ENCODE results near the gene ZNF212. TPM values are rescaled to one million over a fixed set of nuclear protein-coding genes. Genes with fewer than 3 reads are reported as not detected.

ZNF212 gene
- total and polyA plus RNA-seq, 2 donors = 5.9 to 16.7 TPM

GRCh38 chr7:149292462-149292823 lies 53.0 kb downstream of the ZNF212 start:
- 85% methylated on average over 9 of the region's 9 CpGs for WGBS
- Histone ChIP-seq H3K27ac (ENCODE audit: low read depth in 1 of 2, low read length in 1 of 2) (no peak overlapping the region), H3K9me3 (ENCODE audit: control insufficient read depth in 2 of 2, insufficient read depth in 1 of 2, low read length in 1 of 2) (no peaks in the 10 kb centered on the region), H3K4me1 (ENCODE audit: control insufficient read depth in 2 of 2, insufficient read depth in 2 of 2, low read length in 2 of 2) (peaks cover 0 to 5% of the 10 kb centered on the region in 2 donors), H3K4me3 (ENCODE audit: low read length in 2 of 2) (no peak overlapping the region), H3K36me3 (ENCODE audit: control insufficient read depth in 2 of 2, insufficient read depth in 2 of 2, low read length in 1 of 2) (peaks cover 0 to 5% of the 10 kb centered on the region in 2 donors), H3K27me3 (ENCODE audit: control insufficient read depth in 2 of 2, insufficient read depth in 1 of 2, low read length in 1 of 2) (no peaks in the 10 kb centered on the region)
- no peak for DNase-seq (ENCODE audit: low read depth in 6 of 9, low spot score in 9 of 9)

DNA sequence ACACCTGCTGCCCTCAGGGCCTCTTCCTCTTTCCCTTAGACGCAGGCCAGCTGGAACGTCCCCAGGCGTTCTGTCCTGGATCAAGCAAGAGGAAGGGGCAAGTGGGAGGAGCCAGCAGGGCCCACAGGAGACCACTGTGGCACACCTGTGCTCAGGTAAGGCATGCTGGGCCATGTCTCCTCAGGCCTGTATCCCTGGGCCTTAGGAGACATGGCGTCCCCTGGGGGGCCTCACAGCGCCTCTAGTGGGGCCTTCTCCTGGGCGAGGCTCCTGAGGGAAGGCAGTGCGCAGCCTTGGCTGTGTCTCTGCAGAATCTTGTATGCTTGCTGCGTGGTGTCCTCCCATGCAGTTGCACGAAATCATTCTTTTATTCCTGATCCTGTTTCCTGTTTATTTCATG lies 53.9 kb downstream of the ZNF212 start:
- H3K4me3 ChIP-seq (ENCODE audit: low read length in 2 of 2) = no peak overlapping the region
- WGBS = 98% methylated on average over 9 of the region's 9 CpGs
- no peaks in the 10 kb centered on the region for H3K27me3 ChIP-seq (ENCODE audit: control insufficient read depth in 2 of 2, insufficient read depth in 1 of 2, low read length in 1 of 2)
- H3K9me3 ChIP-seq (ENCODE audit: control insufficient read depth in 2 of 2, insufficient read depth in 1 of 2, low read length in 1 of 2) = no peaks in the 10 kb centered on the region
- H3K36me3 ChIP-seq (ENCODE audit: control insufficient read depth in 2 of 2, insufficient read depth in 2 of 2, low read length in 1 of 2) = peaks cover 0 to 3% of the 10 kb centered on the region in 2 donors
- DNase-seq (ENCODE audit: low read depth in 6 of 9, low spot score in 9 of 9) = no peak
- peaks cover 0 to 5% of the 10 kb centered on the region in 2 donors for H3K4me1 ChIP-seq (ENCODE audit: control insufficient read depth in 2 of 2, insufficient read depth in 2 of 2, low read length in 2 of 2)
- no peak overlapping the region for H3K27ac ChIP-seq (ENCODE audit: low read depth in 1 of 2, low read length in 1 of 2)

GRCh38 chr7:149293946-149294633 lies 54.6 kb downstream of the ZNF212 start:
- WGBS = 98% methylated on average over 15 of the region's 15 CpGs
- H3K27ac ChIP-seq (ENCODE audit: low read depth in 1 of 2, low read length in 1 of 2) = no peak overlapping the region
- peaks cover 0 to 3% of the 10 kb centered on the region in 2 donors for H3K36me3 ChIP-seq (ENCODE audit: control insufficient read depth in 2 of 2, insufficient read depth in 2 of 2, low read length in 1 of 2)
- H3K27me3 ChIP-seq (ENCODE audit: control insufficient read depth in 2 of 2, insufficient read depth in 1 of 2, low read length in 1 of 2) = no peaks in the 10 kb centered on the region
- peaks cover 0 to 5% of the 10 kb centered on the region in 2 donors for H3K4me1 ChIP-seq (ENCODE audit: control insufficient read depth in 2 of 2, insufficient read depth in 2 of 2, low read length in 2 of 2)
- no peaks in the 10 kb centered on the region for H3K9me3 ChIP-seq (ENCODE audit: control insufficient read depth in 2 of 2, insufficient read depth in 1 of 2, low read length in 1 of 2)
- no peak overlapping the region for H3K4me3 ChIP-seq (ENCODE audit: low read length in 2 of 2)
- no peak for DNase-seq (ENCODE audit: low read depth in 6 of 9, low spot score in 9 of 9)

GRCh38 chr7:149294634-149295480 lies 55.4 kb downstream of the ZNF212 start:
- H3K27ac ChIP-seq (ENCODE audit: low read depth in 1 of 2, low read length in 1 of 2) = no peak overlapping the region
- no peak overlapping the region for H3K4me3 ChIP-seq (ENCODE audit: low read length in 2 of 2)
- peaks cover 0 to 5% of the 10 kb centered on the region in 2 donors for H3K4me1 ChIP-seq (ENCODE audit: control insufficient read depth in 2 of 2, insufficient read depth in 2 of 2, low read length in 2 of 2)
- no peak for DNase-seq (ENCODE audit: low read depth in 6 of 9, low spot score in 9 of 9)
- no peaks in the 10 kb centered on the region for H3K36me3 ChIP-seq (ENCODE audit: control insufficient read depth in 2 of 2, insufficient read depth in 2 of 2, low read length in 1 of 2)
- WGBS = 98% methylated on average over 55 of the region's 55 CpGs
- no peaks in the 10 kb centered on the region for H3K27me3 ChIP-seq (ENCODE audit: control insufficient read depth in 2 of 2, insufficient read depth in 1 of 2, low read length in 1 of 2)
- H3K9me3 ChIP-seq (ENCODE audit: control insufficient read depth in 2 of 2, insufficient read depth in 1 of 2, low read length in 1 of 2) = no peaks in the 10 kb centered on the region

GRCh38 chr7:149295481-149295850 lies 56.0 kb downstream of the ZNF212 start:
- Histone ChIP-seq H3K4me3 (ENCODE audit: low read length in 2 of 2) (no peak overlapping the region), H3K36me3 (ENCODE audit: control insufficient read depth in 2 of 2, insufficient read depth in 2 of 2, low read length in 1 of 2) (no peaks in the 10 kb centered on the region), H3K9me3 (ENCODE audit: control insufficient read depth in 2 of 2, insufficient read depth in 1 of 2, low read length in 1 of 2) (no peaks in the 10 kb centered on the region), H3K4me1 (ENCODE audit: control insufficient read depth in 2 of 2, insufficient read depth in 2 of 2, low read length in 2 of 2) (peaks cover 0 to 5% of the 10 kb centered on the region in 2 donors), H3K27me3 (ENCODE audit: control insufficient read depth in 2 of 2, insufficient read depth in 1 of 2, low read length in 1 of 2) (no peaks in the 10 kb centered on the region), H3K27ac (ENCODE audit: low read depth in 1 of 2, low read length in 1 of 2) (no peak overlapping the region)
- 98% methylated on average over 6 of the region's 6 CpGs for WGBS
- no peak for DNase-seq (ENCODE audit: low read depth in 6 of 9, low spot score in 9 of 9)

DNA sequence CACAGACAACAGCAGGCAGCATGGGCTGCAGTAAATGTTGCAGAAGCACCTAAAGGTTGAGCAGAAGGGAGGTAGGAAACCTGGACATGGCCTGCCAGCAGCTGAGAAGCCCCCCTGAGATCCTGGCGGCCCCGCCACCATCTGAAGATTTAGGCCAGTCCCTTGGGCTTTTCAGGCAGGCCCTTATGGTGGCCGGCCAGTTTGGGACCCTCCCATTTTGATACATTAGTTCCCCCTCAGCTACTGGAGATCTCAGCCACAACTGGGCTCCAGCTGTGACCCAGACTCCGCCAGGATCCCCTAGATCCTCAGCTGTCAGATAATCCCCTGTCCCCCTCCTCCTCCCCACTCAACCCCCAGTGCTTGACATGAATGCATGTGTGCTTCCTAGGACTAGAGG lies 56.9 kb downstream of the ZNF212 start:
- WGBS = 98% methylated on average over 4 of the region's 4 CpGs
- DNase-seq (ENCODE audit: low read depth in 6 of 9, low spot score in 9 of 9) = no peak
- Histone ChIP-seq H3K27ac (ENCODE audit: low read depth in 1 of 2, low read length in 1 of 2) (no peak overlapping the region), H3K4me3 (ENCODE audit: low read length in 2 of 2) (no peak overlapping the region), H3K9me3 (ENCODE audit: control insufficient read depth in 2 of 2, insufficient read depth in 1 of 2, low read length in 1 of 2) (no peaks in the 10 kb centered on the region), H3K36me3 (ENCODE audit: control insufficient read depth in 2 of 2, insufficient read depth in 2 of 2, low read length in 1 of 2) (no peaks in the 10 kb centered on the region), H3K4me1 (ENCODE audit: control insufficient read depth in 2 of 2, insufficient read depth in 2 of 2, low read length in 2 of 2) (no peaks in the 10 kb centered on the region), H3K27me3 (ENCODE audit: control insufficient read depth in 2 of 2, insufficient read depth in 1 of 2, low read length in 1 of 2) (no peaks in the 10 kb centered on the region)

- no peak overlapping the region for H3K27ac ChIP-seq (ENCODE audit: low read depth in 1 of 2, low read length in 1 of 2)
- DNase-seq (ENCODE audit: low read depth in 6 of 9, low spot score in 9 of 9) = no peak
- H3K36me3 ChIP-seq (ENCODE audit: control insufficient read depth in 2 of 2, insufficient read depth in 2 of 2, low read length in 1 of 2) = no peaks in the 10 kb centered on the region
- H3K9me3 ChIP-seq (ENCODE audit: control insufficient read depth in 2 of 2, insufficient read depth in 1 of 2, low read length in 1 of 2) = no peaks in the 10 kb centered on the region
- WGBS = 93% methylated on average over 5 of the region's 5 CpGs
- H3K27me3 ChIP-seq (ENCODE audit: control insufficient read depth in 2 of 2, insufficient read depth in 1 of 2, low read length in 1 of 2) = no peaks in the 10 kb centered on the region
- H3K4me3 ChIP-seq (ENCODE audit: low read length in 2 of 2) = no peak overlapping the region
- no peaks in the 10 kb centered on the region for H3K4me1 ChIP-seq (ENCODE audit: control insufficient read depth in 2 of 2, insufficient read depth in 2 of 2, low read length in 2 of 2)
These were observed 57.7 kb downstream of the ZNF212 start for GRCh38 chr7:149297034-149297755.

DNA sequence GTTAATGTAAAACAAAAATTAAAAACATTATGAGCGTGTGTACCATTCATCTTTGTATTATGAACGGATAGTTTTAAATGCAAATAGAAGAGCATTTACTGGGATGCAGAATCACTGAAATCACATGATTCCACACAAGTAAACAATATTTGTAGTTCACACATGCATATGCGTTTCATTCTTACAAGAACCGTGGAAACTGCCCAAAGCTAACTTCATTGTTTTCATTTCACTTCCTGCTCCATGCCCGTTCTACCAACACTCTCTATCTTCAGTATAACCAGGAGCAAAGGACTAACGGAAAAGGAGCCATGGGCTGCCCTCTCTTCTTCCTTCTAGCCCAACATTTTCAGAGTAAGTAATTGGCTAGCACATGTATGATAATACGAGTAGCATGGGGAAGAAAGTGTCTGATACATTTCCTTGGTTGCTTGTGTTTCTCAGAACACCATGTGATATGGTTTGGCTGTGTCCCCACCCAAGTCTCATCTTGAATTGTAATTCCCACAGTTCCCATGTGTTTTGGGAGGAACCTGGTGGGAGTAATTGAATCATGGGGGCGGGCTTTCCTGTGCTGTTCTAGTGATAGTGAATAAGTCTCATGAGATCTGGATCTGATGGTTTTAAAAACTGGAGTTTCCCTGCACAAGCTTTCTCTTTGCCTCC lies 61.3 kb downstream of the ZNF212 start:
- no peaks in the 10 kb centered on the region for H3K27me3 ChIP-seq (ENCODE audit: control insufficient read depth in 2 of 2, insufficient read depth in 1 of 2, low read length in 1 of 2)
- WGBS = 89% methylated on average over 8 of the region's 8 CpGs

More for the DNA sequence above, 61.3 kb downstream of the ZNF212 start:
- no peaks in the 10 kb centered on the region for H3K36me3 ChIP-seq (ENCODE audit: control insufficient read depth in 2 of 2, insufficient read depth in 2 of 2, low read length in 1 of 2)
- no peak for DNase-seq (ENCODE audit: low read depth in 6 of 9, low spot score in 9 of 9)
- no peak overlapping the region for H3K27ac ChIP-seq (ENCODE audit: low read depth in 1 of 2, low read length in 1 of 2)
- H3K4me1 ChIP-seq (ENCODE audit: control insufficient read depth in 2 of 2, insufficient read depth in 2 of 2, low read length in 2 of 2) = no peaks in the 10 kb centered on the region
- H3K4me3 ChIP-seq (ENCODE audit: low read length in 2 of 2) = no peak overlapping the region
- H3K9me3 ChIP-seq (ENCODE audit: control insufficient read depth in 2 of 2, insufficient read depth in 1 of 2, low read length in 1 of 2) = no peaks in the 10 kb centered on the region

Measured in thymus (tissue), 11 donors.